ENCODE results near the gene TMEM81.

DNA sequence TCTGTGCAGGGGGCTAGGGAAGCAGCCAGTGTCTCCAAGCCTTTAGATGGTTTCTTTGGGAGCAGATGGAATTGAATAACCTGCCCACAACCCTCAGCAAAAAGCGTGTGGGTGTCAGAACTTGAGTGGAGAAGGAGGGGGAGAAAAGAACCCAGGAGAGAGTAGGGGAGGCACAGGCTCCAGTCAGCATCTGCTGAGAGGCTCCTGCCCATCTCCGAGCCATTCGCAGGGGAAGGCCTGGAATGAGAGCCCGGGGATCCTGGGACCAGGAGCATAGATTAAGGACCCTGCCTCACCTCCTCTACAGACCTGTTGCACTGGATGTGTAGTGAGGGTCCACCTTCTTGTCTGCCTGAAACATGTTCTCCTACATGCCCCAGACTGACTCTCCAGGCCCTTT lies 16.3 kb downstream of the TMEM81 start:
- TF ChIP-seq POLR2AphosphoS5 (IDR thresholded peaks at IDR 0.05) (no peak), POLR2A (IDR thresholded peaks at IDR 0.05) (no peak)
- TF ChIP-seq, protein P1, sequence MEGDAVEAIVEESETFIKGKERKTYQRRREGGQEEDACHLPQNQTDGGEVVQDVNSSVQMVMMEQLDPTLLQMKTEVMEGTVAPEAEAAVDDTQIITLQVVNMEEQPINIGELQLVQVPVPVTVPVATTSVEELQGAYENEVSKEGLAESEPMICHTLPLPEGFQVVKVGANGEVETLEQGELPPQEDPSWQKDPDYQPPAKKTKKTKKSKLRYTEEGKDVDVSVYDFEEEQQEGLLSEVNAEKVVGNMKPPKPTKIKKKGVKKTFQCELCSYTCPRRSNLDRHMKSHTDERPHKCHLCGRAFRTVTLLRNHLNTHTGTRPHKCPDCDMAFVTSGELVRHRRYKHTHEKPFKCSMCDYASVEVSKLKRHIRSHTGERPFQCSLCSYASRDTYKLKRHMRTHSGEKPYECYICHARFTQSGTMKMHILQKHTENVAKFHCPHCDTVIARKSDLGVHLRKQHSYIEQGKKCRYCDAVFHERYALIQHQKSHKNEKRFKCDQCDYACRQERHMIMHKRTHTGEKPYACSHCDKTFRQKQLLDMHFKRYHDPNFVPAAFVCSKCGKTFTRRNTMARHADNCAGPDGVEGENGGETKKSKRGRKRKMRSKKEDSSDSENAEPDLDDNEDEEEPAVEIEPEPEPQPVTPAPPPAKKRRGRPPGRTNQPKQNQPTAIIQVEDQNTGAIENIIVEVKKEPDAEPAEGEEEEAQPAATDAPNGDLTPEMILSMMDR (IDR thresholded peaks at IDR 0.05) = no peak

Measured in sigmoid colon (tissue), 4 donors.